Hepatocyte (in vitro differentiated cells): Measurements from ENCODE around the gene DEGS2. TPM values are rescaled to one million over a fixed set of nuclear protein-coding genes. Genes with fewer than 3 reads are reported as not detected.

Source experiments
- DNase-seq: peaks from one replicate; pipeline ENCODE4 v3.0.0-alpha.2; 2016; ENCODE audit warnings: low spot score
- H2AFZ ChIP-seq: fragments of 200-600 bp; sonication (generic); 2 replicates; pipeline ENCODE4 v1.6.0; 2016; ENCODE audit warnings: antibody characterized with exemption, mild to moderate bottlenecking
- H3K27ac ChIP-seq: fragments of 200-600 bp; sonication (generic); 2 replicates; pipeline ENCODE4 v1.5.1; 2016; ENCODE audit warnings: mild to moderate bottlenecking
- H3K27me3 ChIP-seq: fragments of 200-600 bp; sonication (generic); 2 replicates; pipeline ENCODE4 v1.6.1; 2016
- H3K36me3 ChIP-seq: fragments of 200-600 bp; sonication (generic); replicated peaks from 2 replicates; pipeline ENCODE4 v1.5.1; 2016; ENCODE audit warnings: low read depth; ENCODE audit not compliant: insufficient read depth
- H3K4me1 ChIP-seq: fragments of 200-600 bp; sonication (generic); 2 replicates; pipeline ENCODE4 v1.5.1; 2016; ENCODE audit warnings: mild to moderate bottlenecking, moderate library complexity; ENCODE audit not compliant: insufficient read depth
- H3K4me2 ChIP-seq: fragments of 200-600 bp; sonication (generic); 2 replicates; pipeline ENCODE4 v1.6.0; 2016
- H3K4me3 ChIP-seq: fragments of 200-600 bp; sonication (generic); 2 replicates; pipeline ENCODE4 v1.5.1; 2016; ENCODE audit warnings: mild to moderate bottlenecking
- H3K79me2 ChIP-seq: fragments of 200-600 bp; sonication (generic); 2 replicates; pipeline ENCODE4 v1.6.0; 2017; ENCODE audit warnings: mild to moderate bottlenecking
- H3K9me2 ChIP-seq: fragments of 200-600 bp; sonication (generic); replicated peaks from 2 replicates; pipeline ENCODE4 v1.6.0; 2017; ENCODE audit warnings: mild to moderate bottlenecking; ENCODE audit not compliant: insufficient read depth
- H3K9me3 ChIP-seq: fragments of 200-600 bp; sonication (generic); 2 replicates; pipeline ENCODE4 v1.5.1; 2016; ENCODE audit warnings: low read depth, mild to moderate bottlenecking
- H4K20me1 ChIP-seq: fragments of 200-600 bp; sonication (generic); 2 replicates; pipeline ENCODE4 v1.6.0; 2016; ENCODE audit warnings: mild to moderate bottlenecking; ENCODE audit not compliant: insufficient read depth, poor library complexity, severe bottlenecking
- EZH2 ChIP-seq: fragments of 200-600 bp; sonication (generic); IDR thresholded peaks from 2 replicates; pipeline ENCODE4 v1.6.1; 2016; ENCODE audit warnings: antibody characterized with exemption, mild to moderate bottlenecking, borderline replicate concordance
- EZH2phosphoT487 ChIP-seq: fragments of 200-600 bp; sonication (generic); IDR thresholded peaks from one replicate; pipeline ENCODE4 v1.6.1; 2018; ENCODE audit warnings: antibody characterized with exemption, mild to moderate bottlenecking, low read depth, moderate library complexity; ENCODE audit not compliant: unreplicated experiment, severe bottlenecking
- WGBS: methylation state at CpG from one replicate; pipeline ENCODE4 v1.1.6; 2016; ENCODE audit warnings: low lambda C conversion rate; ENCODE audit errors: missing lambda C conversion rate; 5-methylcytosine and 5-hydroxymethylcytosine counted together
- polyA plus RNA-seq: library from polyadenylated mRNA; unstranded; fragments of >200 nt; fragmentation: Nextera tagmentation; extraction: Ambion mirVana; gene quantifications from 2 replicates; pipeline ENCODE4 v1.2.1, GENCODE V29; 2016
- total RNA-seq: library from RNA; depleted of rRNA; stranded (reverse); fragments of >200 nt; gene quantifications from 2 replicates; pipeline ENCODE4 v1.2.3, GENCODE V29; 2014
- TF ChIP-seq, protein P1 (sequence below): fragments of 200-600 bp; sonication (generic); IDR thresholded peaks from 2 replicates; pipeline ENCODE4 v1.5.1; 2016; ENCODE audit warnings: antibody characterized with exemption, mild to moderate bottlenecking; ENCODE audit not compliant: poor library complexity

The DEGS2 gene
- total and polyA plus RNA-seq, 2 experiments from 2014 or later: 5.3 to 7.7 TPM

DNA sequence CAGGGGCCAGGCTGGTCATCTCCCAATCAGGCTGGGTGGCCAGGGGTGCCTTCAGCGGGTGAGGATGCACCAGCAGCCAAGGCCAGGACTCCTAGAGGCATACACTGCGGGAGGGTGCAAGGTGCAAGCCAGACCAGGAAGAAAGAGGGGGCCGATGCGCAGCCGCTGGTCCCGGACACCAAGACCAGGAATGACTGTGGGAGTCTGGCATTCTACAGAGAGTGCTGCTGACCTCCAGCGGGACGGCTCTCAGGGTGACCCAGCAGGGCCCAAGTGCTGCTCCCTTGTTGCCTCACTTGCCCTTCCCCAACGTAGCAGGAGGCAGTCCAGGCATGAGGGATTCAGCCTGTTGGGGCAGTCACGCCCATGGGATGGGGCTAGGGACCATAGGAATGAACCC is 35.8 kb downstream of the DEGS2 start:
- H3K36me3 ChIP-seq: no peaks in the 10 kb centered on the region
- WGBS: 96% methylated on average over 8 of the region's 10 CpGs

DNA sequence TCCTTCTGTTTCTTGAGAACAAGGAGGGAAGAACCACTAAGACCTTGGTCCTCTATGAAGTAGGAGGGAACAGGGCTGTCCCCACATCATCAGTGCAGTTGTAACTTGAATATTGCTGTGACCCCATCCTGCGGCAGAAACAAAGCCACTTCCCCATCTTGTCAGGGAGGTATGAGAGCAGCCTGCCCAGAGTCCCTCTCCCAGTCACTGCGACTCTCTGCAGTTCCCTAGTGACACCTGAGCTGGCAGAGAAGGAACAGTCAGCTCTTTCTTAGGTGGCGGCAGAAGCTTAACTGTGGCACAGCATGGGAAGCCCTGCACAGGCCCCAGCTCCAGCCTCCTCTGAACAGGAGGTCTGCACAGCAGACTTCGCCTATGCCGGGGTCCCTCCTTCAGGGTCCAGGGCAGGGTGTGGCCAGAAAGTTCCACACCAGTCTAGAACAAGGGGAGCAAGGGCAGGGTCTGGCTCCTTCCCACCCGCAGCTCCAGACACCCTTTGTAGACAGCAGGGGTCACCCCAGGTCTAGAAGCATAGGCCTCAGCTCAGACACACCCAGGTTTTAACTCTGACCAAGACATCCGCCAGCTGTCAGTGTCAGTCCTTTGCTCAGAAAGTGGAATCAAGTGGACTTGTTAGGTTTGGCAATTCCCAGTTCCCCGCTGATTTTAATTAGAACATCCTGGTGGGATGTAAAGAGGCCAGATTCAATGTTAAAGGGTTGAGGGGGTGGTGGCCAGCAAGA is 36.8 kb downstream of the DEGS2 start:
- TF ChIP-seq, protein P1, sequence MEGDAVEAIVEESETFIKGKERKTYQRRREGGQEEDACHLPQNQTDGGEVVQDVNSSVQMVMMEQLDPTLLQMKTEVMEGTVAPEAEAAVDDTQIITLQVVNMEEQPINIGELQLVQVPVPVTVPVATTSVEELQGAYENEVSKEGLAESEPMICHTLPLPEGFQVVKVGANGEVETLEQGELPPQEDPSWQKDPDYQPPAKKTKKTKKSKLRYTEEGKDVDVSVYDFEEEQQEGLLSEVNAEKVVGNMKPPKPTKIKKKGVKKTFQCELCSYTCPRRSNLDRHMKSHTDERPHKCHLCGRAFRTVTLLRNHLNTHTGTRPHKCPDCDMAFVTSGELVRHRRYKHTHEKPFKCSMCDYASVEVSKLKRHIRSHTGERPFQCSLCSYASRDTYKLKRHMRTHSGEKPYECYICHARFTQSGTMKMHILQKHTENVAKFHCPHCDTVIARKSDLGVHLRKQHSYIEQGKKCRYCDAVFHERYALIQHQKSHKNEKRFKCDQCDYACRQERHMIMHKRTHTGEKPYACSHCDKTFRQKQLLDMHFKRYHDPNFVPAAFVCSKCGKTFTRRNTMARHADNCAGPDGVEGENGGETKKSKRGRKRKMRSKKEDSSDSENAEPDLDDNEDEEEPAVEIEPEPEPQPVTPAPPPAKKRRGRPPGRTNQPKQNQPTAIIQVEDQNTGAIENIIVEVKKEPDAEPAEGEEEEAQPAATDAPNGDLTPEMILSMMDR: no peak
- TF ChIP-seq EZH2: no peak
- TF ChIP-seq EZH2phosphoT487: no peak
- H3K79me2 ChIP-seq: no peaks in the 10 kb centered on the region
- no peaks in the 10 kb centered on the region for H3K4me1 ChIP-seq
- no peak for DNase-seq
- no peaks in the 10 kb centered on the region for H3K9me3 ChIP-seq
- no peak overlapping the region for H3K4me3 ChIP-seq
- H3K27ac ChIP-seq: no peak overlapping the region
- H3K36me3 ChIP-seq: no peaks in the 10 kb centered on the region
- H3K9me2 ChIP-seq: no peaks in the 10 kb centered on the region
- H3K27me3 ChIP-seq: no peaks in the 10 kb centered on the region
- no peak overlapping the region for H2AFZ ChIP-seq
- no peak overlapping the region for H3K4me2 ChIP-seq
- WGBS: 87% methylated on average over 8 of the region's 8 CpGs
- no peaks in the 10 kb centered on the region for H4K20me1 ChIP-seq

More for the DNA sequence above, 35.8 kb downstream of the DEGS2 start:
- Histone ChIP-seq H3K4me2 (no peak overlapping the region), H3K79me2 (no peaks in the 10 kb centered on the region), H3K4me3 (no peak overlapping the region), H3K4me1 (no peaks in the 10 kb centered on the region), H2AFZ (no peak overlapping the region), H3K9me3 (no peaks in the 10 kb centered on the region), H3K27me3 (no peaks in the 10 kb centered on the region), H3K27ac (no peak overlapping the region), H3K9me2 (no peaks in the 10 kb centered on the region), H4K20me1 (no peaks in the 10 kb centered on the region)
- TF ChIP-seq, protein P1: no peak
- TF ChIP-seq EZH2phosphoT487 (no peak), EZH2 (no peak)
- DNase-seq: no peak

DNA sequence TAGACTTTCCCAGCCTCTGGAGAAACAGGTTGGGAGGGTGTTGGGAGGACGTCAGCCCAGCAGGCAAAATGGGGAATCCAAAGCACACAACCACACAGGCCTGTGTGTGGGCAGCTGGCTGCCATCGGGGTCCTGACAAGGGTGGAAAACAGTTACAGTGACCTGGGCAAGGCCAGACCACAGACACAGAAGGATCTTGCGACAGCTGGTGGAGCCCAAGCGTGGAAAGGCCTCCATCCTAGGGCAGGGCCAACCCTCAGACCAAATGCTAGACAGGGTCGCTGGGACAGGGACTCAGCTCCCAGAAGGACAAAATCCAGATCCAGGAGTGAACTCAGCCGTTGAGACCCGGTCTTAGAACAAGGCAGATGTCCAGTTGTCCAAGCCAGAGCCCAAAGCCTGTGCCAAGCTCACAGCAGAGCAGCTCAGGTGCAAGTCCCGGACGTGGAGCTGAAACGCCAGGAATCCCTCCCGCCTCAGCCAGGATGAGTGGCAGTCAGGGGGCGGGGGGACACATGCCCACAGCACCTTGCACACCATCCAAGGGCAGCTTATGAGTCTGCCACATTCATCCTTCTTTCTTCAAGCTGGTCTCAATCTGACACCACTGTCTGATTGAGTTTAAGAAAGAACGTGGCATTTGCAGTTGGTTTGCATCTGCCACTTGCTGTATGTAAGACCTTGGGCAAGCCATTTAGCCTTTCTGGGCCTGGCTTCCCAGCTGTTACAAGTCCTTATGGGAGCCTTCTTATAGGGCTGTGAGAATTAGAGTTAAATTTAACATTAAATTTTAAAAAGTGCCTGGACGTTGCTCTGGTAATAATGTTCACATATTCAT is 37.6 kb downstream of the DEGS2 start:
- Histone ChIP-seq H3K4me1 (no peaks in the 10 kb centered on the region), H3K9me2 (no peaks in the 10 kb centered on the region), H3K4me2 (no peak overlapping the region), H3K4me3 (no peak overlapping the region), H3K36me3 (no peaks in the 10 kb centered on the region), H3K79me2 (no peaks in the 10 kb centered on the region), H2AFZ (no peak overlapping the region), H3K27ac (no peak overlapping the region), H3K9me3 (no peaks in the 10 kb centered on the region), H4K20me1 (no peaks in the 10 kb centered on the region), H3K27me3 (no peaks in the 10 kb centered on the region)
- TF ChIP-seq, protein P1: no peak
- TF ChIP-seq EZH2 (no peak), EZH2phosphoT487 (no peak)
- DNase-seq: no peak
- 94% methylated on average over 14 of the region's 14 CpGs for WGBS
